CD14-positive monocyte (primary cell): Measurements from ENCODE around the gene CLDN24. TPM values are rescaled to one million over a fixed set of nuclear protein-coding genes. Genes with fewer than 3 reads are reported as not detected.

Source experiments
- DNase-seq, 3 donors: peaks; one replicate each; pipeline ENCODE4 v3.0.0-alpha.2; 2011 to 2022
- H2AFZ ChIP-seq: 2 replicates; pipeline ENCODE4 v1.6.0; 2012; ENCODE audit warnings: mild to moderate bottlenecking, low read depth, low read length, inconsistent platforms; ENCODE audit not compliant: insufficient read depth, poor library complexity, severe bottlenecking
- H3K27ac ChIP-seq, 2 donors: 1 replicate in 1 of 2; 2 replicates in 1 of 2; pipeline ENCODE4 v1.5.1; 2012 to 2013; ENCODE audit warnings: low read length in 2 of 2, control low read depth in 1 of 2, inconsistent platforms in 1 of 2, low read depth in 1 of 2, mild to moderate bottlenecking in 1 of 2
- H3K27me3 ChIP-seq, 2 donors: one replicate each; pipeline versions ENCODE4 v1.6.0 to v1.6.1; 2011 to 2013; ENCODE audit warnings: low read length in 2 of 2; ENCODE audit not compliant: control insufficient read depth in 2 of 2, insufficient read depth in 2 of 2
- H3K36me3 ChIP-seq, 2 donors: replicated peaks in 1 of 2; 1 replicate in 1 of 2; 2 replicates in 1 of 2; pipeline versions ENCODE4 v1.5.1 to v1.6.1; 2012 to 2013; ENCODE audit warnings: low read length in 2 of 2, control low read depth in 1 of 2, inconsistent platforms in 1 of 2, mild to moderate bottlenecking in 1 of 2; ENCODE audit not compliant: insufficient read depth in 2 of 2, control insufficient read depth in 1 of 2
- H3K4me1 ChIP-seq, 2 donors: 1 replicate in 1 of 2; 2 replicates in 1 of 2; pipeline versions ENCODE4 v1.5.1 to v1.6.1; 2012 to 2013; ENCODE audit warnings: low read length in 2 of 2, control low read depth in 1 of 2, inconsistent platforms in 1 of 2, mild to moderate bottlenecking in 1 of 2, moderate library complexity in 1 of 2; ENCODE audit not compliant: insufficient read depth in 2 of 2, control insufficient read depth in 1 of 2
- H3K4me2 ChIP-seq: replicated peaks from 2 replicates; pipeline ENCODE3; 2012; ENCODE audit warnings: low read length, moderate library complexity, mild to moderate bottlenecking; ENCODE audit not compliant: poor library complexity, severe bottlenecking; ENCODE audit errors: extremely low read depth
- H3K4me3 ChIP-seq, 3 experiments: fragments of 200-600 bp in 1 of 3; sonication (generic) in 1 of 3; replicated peaks in 1 of 3; 1 replicate in 2 of 3; 2 replicates in 1 of 3; pipeline ENCODE4 v1.5.1; 2011 to 2013; ENCODE audit warnings: low read length in 3 of 3, mild to moderate bottlenecking in 3 of 3, control low read depth in 2 of 3, low read depth in 2 of 3, inconsistent platforms in 1 of 3, moderate library complexity in 1 of 3
- H3K79me2 ChIP-seq: 2 replicates; pipeline ENCODE4 v1.6.0; 2012; ENCODE audit warnings: mild to moderate bottlenecking, control low read depth, inconsistent platforms, low read length, moderate library complexity; ENCODE audit not compliant: insufficient read depth
- H3K9ac ChIP-seq: 2 replicates; pipeline ENCODE4 v1.6.0; 2017; ENCODE audit warnings: low read length, mild to moderate bottlenecking; ENCODE audit not compliant: insufficient read depth, poor library complexity, severe bottlenecking
- H3K9me3 ChIP-seq, 2 donors: replicated peaks in 1 of 2; 1 replicate in 1 of 2; 2 replicates in 1 of 2; pipeline versions ENCODE4 v1.5.1 to v1.6.1; 2012 to 2013; ENCODE audit warnings: low read length in 2 of 2, control low read depth in 1 of 2; ENCODE audit not compliant: control insufficient read depth in 1 of 2, insufficient read depth in 1 of 2
- H4K20me1 ChIP-seq: 2 replicates; pipeline ENCODE4 v1.6.0; 2012; ENCODE audit warnings: mild to moderate bottlenecking, low read length, control low read depth, moderate library complexity; ENCODE audit not compliant: insufficient read depth
- H3K27ac Mint-ChIP-seq, 7 donors: one replicate each; pipeline ENCODE4 v1.8.0; 2020; ENCODE audit warnings: mild to moderate bottlenecking in 7 of 7, mixed read lengths in 7 of 7, moderate library complexity in 6 of 7, inconsistent platforms in 2 of 7
- H3K27me3 Mint-ChIP-seq, 3 donors: one replicate each; pipeline ENCODE4 v1.8.0; 2021 to 2022; ENCODE audit warnings: low read depth in 3 of 3, mild to moderate bottlenecking in 3 of 3, mixed read lengths in 3 of 3, moderate library complexity in 3 of 3, inconsistent platforms in 1 of 3
- H3K36me3 Mint-ChIP-seq, 2 donors: one replicate each; pipeline ENCODE4 v1.8.0; 2020; ENCODE audit warnings: mixed read lengths in 2 of 2, inconsistent platforms in 1 of 2, mild to moderate bottlenecking in 1 of 2
- H3K4me1 Mint-ChIP-seq: one replicate; pipeline ENCODE4 v1.8.0; 2020; ENCODE audit warnings: mild to moderate bottlenecking, mixed read lengths
- H3K4me3 Mint-ChIP-seq, 2 donors: one replicate each; pipeline ENCODE4 v1.8.0; 2020; ENCODE audit warnings: mild to moderate bottlenecking in 2 of 2, mixed read lengths in 2 of 2, moderate library complexity in 1 of 2
- H3K9me3 Mint-ChIP-seq, 7 donors: one replicate each; pipeline ENCODE4 v1.8.0; 2020 to 2022; ENCODE audit warnings: mixed read lengths in 7 of 7, mild to moderate bottlenecking in 6 of 7, moderate library complexity in 6 of 7, inconsistent platforms in 2 of 7
- CTCF ChIP-seq: fragments of 200-600 bp; IDR thresholded peaks from one replicate; pipeline ENCODE4 v1.8.0; 2022; ENCODE audit warnings: antibody characterized with exemption, mild to moderate bottlenecking
- WGBS: methylation state at CpG from one replicate; pipeline ENCODE4 v1.1.5; 2013; ENCODE audit warnings: missing lambda C conversion rate; ENCODE audit not compliant: insufficient coverage; 5-methylcytosine and 5-hydroxymethylcytosine counted together
- intact Hi-C, 2 donors: fragments of 100-400 bp; cut with micrococcal nuclease; formaldehyde crosslinking; loops; one replicate each; pipeline versions ENCODE4 v1.15.0 to v1.15.1; 2023
- polyA plus RNA-seq, 3 donors: library from polyadenylated mRNA; depleted of rRNA in 1 of 3; unstranded in 2 of 3; stranded (reverse) in 1 of 3; fragments of 300-500 nt in 2 of 3; fragments of >200 nt in 1 of 3; fragmentation: Illumina TruSeq in 2 of 3; gene quantifications; 1 replicate in 2 of 3; 2 replicates in 1 of 3; pipeline ENCODE4 v1.2.3, GENCODE V29; 2012 to 2021

The CLDN24 gene
- polyA plus RNA-seq, 3 donors = not detected

DNA sequence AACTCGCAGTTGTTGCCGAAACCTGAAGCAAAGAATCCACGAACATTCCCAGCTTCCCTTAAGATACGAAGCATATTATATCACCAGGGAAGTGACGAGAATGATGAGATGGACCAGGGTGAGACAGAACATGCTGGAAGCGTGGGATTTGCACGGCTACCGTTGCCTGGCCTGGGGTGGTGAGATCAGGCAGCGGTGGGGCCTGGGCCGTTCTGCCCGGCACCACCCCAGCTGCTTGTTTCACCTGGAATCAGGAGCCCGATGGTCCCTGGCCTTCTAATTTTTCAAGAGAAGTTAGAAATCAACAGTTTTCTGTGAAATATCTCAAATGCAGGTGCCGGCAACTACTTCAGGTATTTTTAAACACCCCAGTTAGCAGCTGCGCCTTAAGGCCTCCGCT lies 7.9 kb downstream of the CLDN24 start:
- H3K36me3 ChIP-seq = no peaks in the 10 kb centered on the region
- TF ChIP-seq CTCF = no peak
- H3K27me3 Mint-ChIP-seq = peaks cover 0 to 5% (median 0%) of the 10 kb centered on the region in 3 donors
- DNase-seq = no peak
- H3K79me2 ChIP-seq = no peaks in the 10 kb centered on the region
- no peaks in the 10 kb centered on the region for H3K27me3 ChIP-seq
- peaks cover 0 to 2% (median 0%) of the 10 kb centered on the region in 7 donors for H3K9me3 Mint-ChIP-seq
- no peak overlapping the region for H3K27ac ChIP-seq
- no peak overlapping the region for H3K4me3 ChIP-seq
- no peak overlapping the region for H3K4me3 Mint-ChIP-seq
- 99% methylated on average over 11 of the region's 15 CpGs for WGBS
- H4K20me1 ChIP-seq = no peaks in the 10 kb centered on the region
- no peaks in the 10 kb centered on the region for H3K4me1 Mint-ChIP-seq
- no peak overlapping the region for H3K9ac ChIP-seq
- no peak overlapping the region for H3K4me2 ChIP-seq
- intact Hi-C loops = no loop called here
- H3K9me3 ChIP-seq = no peaks in the 10 kb centered on the region
- H3K4me1 ChIP-seq = no peaks in the 10 kb centered on the region
- H3K27ac Mint-ChIP-seq = no peak overlapping the region
- H2AFZ ChIP-seq = no peak overlapping the region
- peaks cover 2 to 5% of the 10 kb centered on the region in 2 donors for H3K36me3 Mint-ChIP-seq

DNA sequence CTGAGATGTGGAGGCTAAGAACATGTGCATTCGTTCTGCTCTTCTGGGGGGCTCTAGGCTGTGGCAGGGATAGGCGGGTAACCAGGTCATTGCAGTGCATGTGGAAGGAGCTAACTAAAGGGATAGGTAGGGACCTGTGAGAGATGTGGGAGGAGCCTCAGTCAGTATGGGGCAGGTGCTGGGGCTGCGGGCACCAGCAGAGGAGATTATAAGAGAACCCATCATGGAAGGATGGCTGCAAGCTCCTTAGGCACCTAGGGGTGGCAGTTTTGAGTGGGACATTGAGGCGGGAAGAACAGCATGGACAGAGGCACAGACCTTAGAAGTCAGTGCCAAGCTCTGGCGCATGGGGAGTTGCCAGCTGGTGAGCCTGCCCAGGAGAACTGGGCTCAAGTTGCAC lies 9.4 kb downstream of the CLDN24 start:
- WGBS = 98% methylated on average over 4 of the region's 5 CpGs
- Mint-ChIP-seq H3K36me3 (peaks cover 2 to 5% of the 10 kb centered on the region in 2 donors), H3K27ac (peak overlapping the region in 1 of 7 donors; percentile 62), H3K9me3 (peaks cover 0 to 2% (median 0%) of the 10 kb centered on the region in 7 donors), H3K4me1 (no peaks in the 10 kb centered on the region), H3K4me3 (no peak overlapping the region), H3K27me3 (peaks cover 0 to 5% (median 0%) of the 10 kb centered on the region in 3 donors)
- no peaks in the 10 kb centered on the region for H3K79me2 ChIP-seq
- no peaks in the 10 kb centered on the region for H3K4me1 ChIP-seq
- intact Hi-C loops = no loop called here
- H3K36me3 ChIP-seq = no peaks in the 10 kb centered on the region
- H3K4me2 ChIP-seq = no peak overlapping the region
- H3K27me3 ChIP-seq = no peaks in the 10 kb centered on the region
- no peak overlapping the region for H3K9ac ChIP-seq
- no peak for TF ChIP-seq CTCF
- DNase-seq = no peak
- H2AFZ ChIP-seq = no peak overlapping the region
- no peak overlapping the region for H3K27ac ChIP-seq
- H4K20me1 ChIP-seq = no peaks in the 10 kb centered on the region
- H3K9me3 ChIP-seq = no peaks in the 10 kb centered on the region
- H3K4me3 ChIP-seq = no peak overlapping the region
